ENCODE measurements around the gene ATP5ME. TPM values are rescaled to one million over a fixed set of nuclear protein-coding genes. Genes with fewer than 3 reads are reported as not detected.
"Not testable (repeated sequence)": the region's sequence is repeated elsewhere in the genome, so short reads cannot be mapped to it uniquely, and the experiment has no call there.

Gene ATP5ME
- total and polyA plus RNA-seq, 4 donors: 31.4 to 621 (median 169) TPM

DNA sequence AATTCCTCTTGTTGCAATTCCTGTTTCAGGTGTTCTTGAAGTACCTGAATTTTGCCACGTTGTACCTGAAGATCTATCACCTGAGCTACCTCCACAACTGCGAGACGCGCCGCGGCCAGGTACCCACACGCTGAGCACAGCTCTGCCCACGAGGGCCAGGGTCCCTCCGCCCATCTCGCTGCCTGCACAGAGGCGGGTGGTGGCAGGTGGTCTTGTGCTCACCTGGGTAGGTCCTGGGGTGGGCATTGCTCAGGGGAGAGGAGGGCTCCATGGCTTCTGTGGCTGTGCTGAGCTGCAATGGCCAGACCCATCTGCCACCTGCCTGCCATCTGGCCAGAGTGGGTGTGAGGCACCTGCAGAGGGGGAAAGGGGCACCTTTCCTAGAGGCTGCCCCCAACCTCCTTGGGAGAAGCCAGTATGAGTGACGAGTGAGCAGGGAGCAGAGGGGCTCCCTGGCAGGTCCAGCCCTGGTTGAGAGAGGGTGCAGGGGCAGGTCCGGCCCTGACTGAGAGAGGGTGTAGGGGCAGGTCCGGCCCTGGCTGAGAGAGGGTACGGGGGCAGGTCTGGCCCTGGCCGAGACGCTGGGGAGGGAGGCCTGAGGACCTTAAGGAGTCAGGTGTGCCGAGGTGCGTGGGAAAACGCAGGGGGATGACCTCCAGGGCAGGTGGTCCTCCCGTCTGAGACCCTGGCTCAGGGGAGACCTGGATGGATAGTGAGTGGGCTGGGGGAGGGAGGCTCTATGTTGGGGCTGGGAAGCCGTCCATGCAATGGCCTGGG lies 38.0 kb downstream of the ATP5ME start:
- H3K9ac ChIP-seq (ENCODE audit: low read depth in 1 of 2, low read length in 2 of 2): no peak overlapping the region
- peaks cover 0 to 4% (median 0%) of the 10 kb centered on the region in 4 donors for H3K27me3 ChIP-seq (ENCODE audit: control insufficient read depth in 4 of 4, insufficient read depth in 4 of 4, low read length in 3 of 4)
- 82% methylated on average over 22 of the region's 22 CpGs for WGBS
- H3K4me1 ChIP-seq (ENCODE audit: control insufficient read depth in 4 of 4, insufficient read depth in 4 of 4, low read length in 3 of 4): no peaks in the 10 kb centered on the region
- H3K4me3 ChIP-seq (ENCODE audit: low read depth in 1 of 3, low read length in 3 of 3): no peak overlapping the region
- no peaks in the 10 kb centered on the region for H3K36me3 ChIP-seq (ENCODE audit: control insufficient read depth in 4 of 4, insufficient read depth in 3 of 4, low read depth in 1 of 4, low read length in 3 of 4)
- TF ChIP-seq FOXA1 (IDR thresholded peaks at IDR 0.05) (no peak), HNF4A (conservative IDR thresholded peaks at IDR 0.05) (no peak), HNF4G (IDR thresholded peaks at IDR 0.05) (no peak), RXRA (IDR thresholded peaks at IDR 0.05) (no peak), RAD21 (IDR thresholded peaks at IDR 0.05) (no peak), FOXA2 (IDR thresholded peaks at IDR 0.05) (no peak), TAF1 (conservative IDR thresholded peaks at IDR 0.05) (no peak), GABPA (IDR thresholded peaks at IDR 0.05 in 1 of 2, conservative IDR thresholded peaks at IDR 0.05 in 1 of 2) (no peak), SP1 (IDR thresholded peaks at IDR 0.05) (no peak), EGR1 (IDR thresholded peaks at IDR 0.05; ENCODE audit: low read depth in 2 of 2) (no peak), JUND (IDR thresholded peaks at IDR 0.05) (no peak), NR2F2 (IDR thresholded peaks at IDR 0.05) (no peak), YY1 (IDR thresholded peaks at IDR 0.05) (no peak)
- TF ChIP-seq, protein P1, sequence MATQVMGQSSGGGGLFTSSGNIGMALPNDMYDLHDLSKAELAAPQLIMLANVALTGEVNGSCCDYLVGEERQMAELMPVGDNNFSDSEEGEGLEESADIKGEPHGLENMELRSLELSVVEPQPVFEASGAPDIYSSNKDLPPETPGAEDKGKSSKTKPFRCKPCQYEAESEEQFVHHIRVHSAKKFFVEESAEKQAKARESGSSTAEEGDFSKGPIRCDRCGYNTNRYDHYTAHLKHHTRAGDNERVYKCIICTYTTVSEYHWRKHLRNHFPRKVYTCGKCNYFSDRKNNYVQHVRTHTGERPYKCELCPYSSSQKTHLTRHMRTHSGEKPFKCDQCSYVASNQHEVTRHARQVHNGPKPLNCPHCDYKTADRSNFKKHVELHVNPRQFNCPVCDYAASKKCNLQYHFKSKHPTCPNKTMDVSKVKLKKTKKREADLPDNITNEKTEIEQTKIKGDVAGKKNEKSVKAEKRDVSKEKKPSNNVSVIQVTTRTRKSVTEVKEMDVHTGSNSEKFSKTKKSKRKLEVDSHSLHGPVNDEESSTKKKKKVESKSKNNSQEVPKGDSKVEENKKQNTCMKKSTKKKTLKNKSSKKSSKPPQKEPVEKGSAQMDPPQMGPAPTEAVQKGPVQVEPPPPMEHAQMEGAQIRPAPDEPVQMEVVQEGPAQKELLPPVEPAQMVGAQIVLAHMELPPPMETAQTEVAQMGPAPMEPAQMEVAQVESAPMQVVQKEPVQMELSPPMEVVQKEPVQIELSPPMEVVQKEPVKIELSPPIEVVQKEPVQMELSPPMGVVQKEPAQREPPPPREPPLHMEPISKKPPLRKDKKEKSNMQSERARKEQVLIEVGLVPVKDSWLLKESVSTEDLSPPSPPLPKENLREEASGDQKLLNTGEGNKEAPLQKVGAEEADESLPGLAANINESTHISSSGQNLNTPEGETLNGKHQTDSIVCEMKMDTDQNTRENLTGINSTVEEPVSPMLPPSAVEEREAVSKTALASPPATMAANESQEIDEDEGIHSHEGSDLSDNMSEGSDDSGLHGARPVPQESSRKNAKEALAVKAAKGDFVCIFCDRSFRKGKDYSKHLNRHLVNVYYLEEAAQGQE (IDR thresholded peaks at IDR 0.05): no peak
- TF ChIP-seq, protein P2, sequence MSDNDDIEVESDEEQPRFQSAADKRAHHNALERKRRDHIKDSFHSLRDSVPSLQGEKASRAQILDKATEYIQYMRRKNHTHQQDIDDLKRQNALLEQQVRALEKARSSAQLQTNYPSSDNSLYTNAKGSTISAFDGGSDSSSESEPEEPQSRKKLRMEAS (IDR thresholded peaks at IDR 0.05): no peak
- TF ChIP-seq, protein P3, sequence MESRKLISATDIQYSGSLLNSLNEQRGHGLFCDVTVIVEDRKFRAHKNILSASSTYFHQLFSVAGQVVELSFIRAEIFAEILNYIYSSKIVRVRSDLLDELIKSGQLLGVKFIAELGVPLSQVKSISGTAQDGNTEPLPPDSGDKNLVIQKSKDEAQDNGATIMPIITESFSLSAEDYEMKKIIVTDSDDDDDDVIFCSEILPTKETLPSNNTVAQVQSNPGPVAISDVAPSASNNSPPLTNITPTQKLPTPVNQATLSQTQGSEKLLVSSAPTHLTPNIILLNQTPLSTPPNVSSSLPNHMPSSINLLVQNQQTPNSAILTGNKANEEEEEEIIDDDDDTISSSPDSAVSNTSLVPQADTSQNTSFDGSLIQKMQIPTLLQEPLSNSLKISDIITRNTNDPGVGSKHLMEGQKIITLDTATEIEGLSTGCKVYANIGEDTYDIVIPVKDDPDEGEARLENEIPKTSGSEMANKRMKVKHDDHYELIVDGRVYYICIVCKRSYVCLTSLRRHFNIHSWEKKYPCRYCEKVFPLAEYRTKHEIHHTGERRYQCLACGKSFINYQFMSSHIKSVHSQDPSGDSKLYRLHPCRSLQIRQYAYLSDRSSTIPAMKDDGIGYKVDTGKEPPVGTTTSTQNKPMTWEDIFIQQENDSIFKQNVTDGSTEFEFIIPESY (IDR thresholded peaks at IDR 0.05): no peak
- TF ChIP-seq, protein P4, sequence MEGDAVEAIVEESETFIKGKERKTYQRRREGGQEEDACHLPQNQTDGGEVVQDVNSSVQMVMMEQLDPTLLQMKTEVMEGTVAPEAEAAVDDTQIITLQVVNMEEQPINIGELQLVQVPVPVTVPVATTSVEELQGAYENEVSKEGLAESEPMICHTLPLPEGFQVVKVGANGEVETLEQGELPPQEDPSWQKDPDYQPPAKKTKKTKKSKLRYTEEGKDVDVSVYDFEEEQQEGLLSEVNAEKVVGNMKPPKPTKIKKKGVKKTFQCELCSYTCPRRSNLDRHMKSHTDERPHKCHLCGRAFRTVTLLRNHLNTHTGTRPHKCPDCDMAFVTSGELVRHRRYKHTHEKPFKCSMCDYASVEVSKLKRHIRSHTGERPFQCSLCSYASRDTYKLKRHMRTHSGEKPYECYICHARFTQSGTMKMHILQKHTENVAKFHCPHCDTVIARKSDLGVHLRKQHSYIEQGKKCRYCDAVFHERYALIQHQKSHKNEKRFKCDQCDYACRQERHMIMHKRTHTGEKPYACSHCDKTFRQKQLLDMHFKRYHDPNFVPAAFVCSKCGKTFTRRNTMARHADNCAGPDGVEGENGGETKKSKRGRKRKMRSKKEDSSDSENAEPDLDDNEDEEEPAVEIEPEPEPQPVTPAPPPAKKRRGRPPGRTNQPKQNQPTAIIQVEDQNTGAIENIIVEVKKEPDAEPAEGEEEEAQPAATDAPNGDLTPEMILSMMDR (IDR thresholded peaks at IDR 0.05; ENCODE audit: low read depth, low read length, missing input control): no peak
- TF ChIP-seq, protein P5, sequence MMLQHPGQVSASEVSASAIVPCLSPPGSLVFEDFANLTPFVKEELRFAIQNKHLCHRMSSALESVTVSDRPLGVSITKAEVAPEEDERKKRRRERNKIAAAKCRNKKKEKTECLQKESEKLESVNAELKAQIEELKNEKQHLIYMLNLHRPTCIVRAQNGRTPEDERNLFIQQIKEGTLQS (IDR thresholded peaks at IDR 0.05): no peak
- H3K9me3 ChIP-seq (ENCODE audit: control insufficient read depth in 4 of 4, low read length in 3 of 4): peaks cover 0 to 4% (median 0%) of the 10 kb centered on the region in 4 donors
- DNase-seq (ENCODE audit: low spot score): no peak
- H3K27ac ChIP-seq (ENCODE audit: low read depth in 1 of 2, low read length in 2 of 2): no peak overlapping the region

DNA sequence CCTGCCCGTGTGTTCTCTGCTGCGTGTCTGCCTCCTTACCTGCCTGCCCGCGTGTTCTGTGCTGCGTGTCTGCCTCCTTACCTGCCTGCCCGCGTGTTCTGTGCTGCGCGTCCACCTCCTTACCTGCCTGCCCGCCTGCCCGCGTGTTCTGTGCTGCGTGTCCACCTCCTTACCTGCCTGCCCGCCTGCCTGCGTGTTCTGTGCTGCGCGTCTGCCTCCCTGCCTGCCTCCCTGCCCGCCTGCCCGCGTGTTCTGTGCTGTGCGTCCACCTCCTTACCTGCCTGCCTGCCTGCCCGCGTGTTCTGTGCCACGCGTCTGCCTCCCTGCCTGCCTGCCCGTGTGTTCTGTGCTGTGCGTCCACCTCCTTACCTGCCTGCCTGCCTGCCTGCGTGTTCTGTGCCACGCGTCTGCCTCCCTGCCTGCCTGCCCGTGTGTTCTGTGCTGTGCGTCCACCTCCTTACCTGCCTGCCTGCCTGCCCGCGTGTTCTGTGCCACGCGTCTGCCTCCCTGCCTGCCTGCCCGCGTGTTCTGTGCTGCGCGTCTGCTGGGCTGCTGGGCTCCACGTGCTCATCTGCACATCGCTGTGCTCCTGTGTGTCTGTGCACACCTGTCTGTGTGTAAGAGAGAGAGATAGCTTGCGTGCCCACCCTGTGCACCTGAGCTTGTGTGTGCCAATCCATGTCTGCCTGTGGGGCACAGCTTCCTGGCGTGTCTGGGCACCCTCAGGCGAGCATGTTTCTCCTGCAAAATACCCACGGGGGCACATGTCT lies 38.8 kb downstream of the ATP5ME start:
- not testable (repeated sequence) for DNase-seq (ENCODE audit: low spot score)
- WGBS: 90% methylated on average over 46 of the region's 46 CpGs

More for the DNA sequence above, 38.8 kb downstream of the ATP5ME start:
- not testable (repeated sequence) for H3K36me3 ChIP-seq (ENCODE audit: control insufficient read depth in 4 of 4, insufficient read depth in 3 of 4, low read depth in 1 of 4, low read length in 3 of 4); H3K27me3 ChIP-seq (ENCODE audit: control insufficient read depth in 4 of 4, insufficient read depth in 4 of 4, low read length in 3 of 4); H3K4me1 ChIP-seq (ENCODE audit: control insufficient read depth in 4 of 4, insufficient read depth in 4 of 4, low read length in 3 of 4); H3K9me3 ChIP-seq (ENCODE audit: control insufficient read depth in 4 of 4, low read length in 3 of 4); H3K4me3 ChIP-seq (ENCODE audit: low read depth in 1 of 3, low read length in 3 of 3); H3K9ac ChIP-seq (ENCODE audit: low read depth in 1 of 2, low read length in 2 of 2); H3K27ac ChIP-seq (ENCODE audit: low read depth in 1 of 2, low read length in 2 of 2)

Measured in liver (tissue), 9 donors.